VCaP (cell line): ENCODE measurements around the gene SEPTIN12.
"Not testable (repeated sequence)": the region's sequence is repeated elsewhere in the genome, so short reads cannot be mapped to it uniquely, and the experiment has no call there.

ENCODE experiments used
- H3K27ac ChIP-seq: fragments of 450-650 bp; 2 replicates; pipeline ENCODE4 v1.5.1; 2017
- TF ChIP-seq, protein P1 (sequence below): fragments of 450-650 bp; conservative IDR thresholded peaks from 2 replicates; pipeline ENCODE4 v1.5.1; 2017; ENCODE audit warnings: mild to moderate bottlenecking, moderate library complexity

Gene SEPTIN12

GRCh38 chr16:4790261-4790660 is 2.1 kb upstream of the SEPTIN12 start:
- H3K27ac ChIP-seq: no peak overlapping the region
- TF ChIP-seq, protein P1, sequence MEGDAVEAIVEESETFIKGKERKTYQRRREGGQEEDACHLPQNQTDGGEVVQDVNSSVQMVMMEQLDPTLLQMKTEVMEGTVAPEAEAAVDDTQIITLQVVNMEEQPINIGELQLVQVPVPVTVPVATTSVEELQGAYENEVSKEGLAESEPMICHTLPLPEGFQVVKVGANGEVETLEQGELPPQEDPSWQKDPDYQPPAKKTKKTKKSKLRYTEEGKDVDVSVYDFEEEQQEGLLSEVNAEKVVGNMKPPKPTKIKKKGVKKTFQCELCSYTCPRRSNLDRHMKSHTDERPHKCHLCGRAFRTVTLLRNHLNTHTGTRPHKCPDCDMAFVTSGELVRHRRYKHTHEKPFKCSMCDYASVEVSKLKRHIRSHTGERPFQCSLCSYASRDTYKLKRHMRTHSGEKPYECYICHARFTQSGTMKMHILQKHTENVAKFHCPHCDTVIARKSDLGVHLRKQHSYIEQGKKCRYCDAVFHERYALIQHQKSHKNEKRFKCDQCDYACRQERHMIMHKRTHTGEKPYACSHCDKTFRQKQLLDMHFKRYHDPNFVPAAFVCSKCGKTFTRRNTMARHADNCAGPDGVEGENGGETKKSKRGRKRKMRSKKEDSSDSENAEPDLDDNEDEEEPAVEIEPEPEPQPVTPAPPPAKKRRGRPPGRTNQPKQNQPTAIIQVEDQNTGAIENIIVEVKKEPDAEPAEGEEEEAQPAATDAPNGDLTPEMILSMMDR: no peak

- TF ChIP-seq, protein P1: no peak
- H3K27ac ChIP-seq: peak overlapping the region; percentile 41
Measured at GRCh38 chr16:4788910-4789309, 765 bp upstream of the SEPTIN12 start.

- peak overlapping the region; percentile 41 for H3K27ac ChIP-seq
- TF ChIP-seq, protein P1: no peak
Measured at GRCh38 chr16:4788489-4788889, 344 bp upstream of the SEPTIN12 start.

DNA sequence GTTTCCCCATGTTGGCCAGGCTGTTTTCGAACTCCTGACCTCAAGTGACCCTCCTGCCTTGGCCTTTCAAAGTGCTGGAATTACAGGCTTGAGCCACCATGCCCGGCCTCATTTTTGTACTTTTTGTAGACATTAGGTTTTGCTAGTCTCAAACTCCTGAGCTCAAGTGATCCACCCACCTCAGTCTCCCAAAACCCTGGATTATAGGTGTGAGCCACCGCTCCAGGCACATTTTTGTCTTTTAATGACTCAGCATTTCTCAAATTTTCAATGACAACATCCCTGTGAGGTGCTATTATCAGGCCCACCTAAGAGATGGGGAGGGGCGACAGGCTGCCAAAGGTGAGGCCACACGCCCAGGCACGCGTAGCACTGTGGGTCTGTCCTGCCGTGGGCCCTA is 1.1 kb downstream of the SEPTIN12 start:
- H3K27ac ChIP-seq: no peak overlapping the region
- TF ChIP-seq, protein P1: no peak

- H3K27ac ChIP-seq: no peak overlapping the region
- TF ChIP-seq, protein P1: no peak
Measured at GRCh38 chr16:4785758-4786433, 2.2 kb downstream of the SEPTIN12 start.

DNA sequence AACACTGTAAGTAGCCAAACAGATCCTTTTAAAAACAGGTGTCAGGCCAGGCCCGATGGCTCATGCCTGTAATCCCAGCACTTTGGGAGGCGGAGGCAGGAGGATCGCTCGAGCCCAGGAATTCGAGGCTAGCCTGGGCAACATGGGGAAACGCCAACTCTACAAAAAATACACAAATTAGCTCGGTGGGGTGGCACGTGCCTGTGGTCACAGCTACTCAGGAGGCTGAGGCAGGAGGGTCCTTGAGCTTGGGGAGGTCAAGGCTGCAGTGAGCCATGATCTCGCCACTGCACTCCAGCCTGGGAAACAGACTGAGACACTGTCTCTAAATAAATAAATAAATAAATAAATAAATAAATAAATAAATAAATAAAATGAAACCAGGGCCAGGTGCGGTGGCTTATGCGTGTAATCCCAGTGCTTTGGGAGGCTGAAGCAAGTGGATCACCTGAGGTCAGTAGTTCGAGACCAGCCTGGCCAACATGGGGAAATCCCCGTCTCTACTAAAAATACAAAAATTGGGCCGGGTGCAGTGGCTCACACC is 3.6 kb downstream of the SEPTIN12 start:
- not testable (repeated sequence) for H3K27ac ChIP-seq

- H3K27ac ChIP-seq: no peak overlapping the region
- TF ChIP-seq, protein P1: no peak
Measured at GRCh38 chr16:4783951-4784336, 4.2 kb downstream of the SEPTIN12 start.

- no peak overlapping the region for H3K27ac ChIP-seq
- TF ChIP-seq, protein P1: no peak
Measured at GRCh38 chr16:4783251-4783950, 4.7 kb downstream of the SEPTIN12 start.
